Stimulated activated CD8-positive, alpha-beta memory T cell treated with anti-CD3 and anti-CD28 coated beads, Interleukin-7, amount 100 ng/mL, for 1 hour (primary cell): Measurements from ENCODE around the gene BHMT.
A peak's percentile ranks its signal among the peaks of the same experiment; 100 is the strongest.

Source experiments
- DNase-seq, 2 donors: peaks; one replicate each; pipeline ENCODE4 v3.0.0-alpha.2; 2020; ENCODE audit warnings: low read depth in 2 of 2

BHMT gene

GRCh38 chr5:79111387-79111959, at the start of gene BHMT:
BHMT (plus strand) TSS chr5:79111809; CDS start chr5:79111886, 77 bp downstream.
- no peak for DNase-seq

GRCh38 chr5:79062436-79062835, 49.2 kb upstream of the BHMT start:
- no peak for DNase-seq

GRCh38 chr5:79069488-79070349, 41.9 kb upstream of the BHMT start, which contains the start of the genes BHMT2 and DMGDH:
BHMT2 (plus strand) TSS chr5:79069767; CDS start chr5:79069783, 16 bp downstream.
DMGDH (minus strand) TSS chr5:79069674; CDS start chr5:79069620, 54 bp downstream.
- no peak for DNase-seq

- DNase-seq = no peak
These were observed 41.3 kb upstream of the BHMT start for GRCh38 chr5:79070350-79070667.

- DNase-seq = no peak
These were observed 37.0 kb upstream of the BHMT start for GRCh38 chr5:79074641-79075040.

- DNase-seq = no peak
These were observed 35.8 kb upstream of the BHMT start for GRCh38 chr5:79075646-79076426.

GRCh38 chr5:79076819-79077218, 34.8 kb upstream of the BHMT start:
- no peak for DNase-seq

DNA sequence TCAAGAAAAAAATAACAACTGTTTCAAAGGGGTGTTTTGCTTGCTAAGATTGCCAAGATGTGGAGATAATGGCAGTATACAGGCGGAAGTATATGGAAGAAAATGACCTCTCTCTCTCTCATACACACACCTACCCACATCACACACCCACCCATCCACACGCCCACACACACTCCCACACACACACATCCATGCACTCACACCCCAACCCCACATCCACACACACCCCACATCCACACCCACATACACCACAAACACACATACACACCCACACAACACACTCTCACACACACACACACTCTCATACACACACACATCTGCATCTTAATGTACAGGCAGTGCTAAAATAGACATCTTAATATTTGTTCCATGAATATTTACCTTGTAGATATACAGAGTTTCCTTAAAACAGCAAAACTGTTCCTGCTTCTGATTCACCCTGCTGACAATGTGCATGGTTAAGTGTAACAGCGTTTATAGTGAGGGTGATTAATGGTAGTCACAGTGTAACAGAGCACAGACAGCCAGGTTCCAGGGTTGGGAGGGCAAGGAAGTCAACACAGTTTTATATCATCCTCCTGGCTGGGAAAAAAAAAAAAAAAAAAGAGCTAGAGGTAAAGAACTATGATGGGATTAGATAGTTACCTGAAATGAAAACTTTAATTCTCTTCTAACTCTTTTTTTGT, 33.8 kb upstream of the BHMT start:
- DNase-seq = no peak

- DNase-seq = no peak
These were observed 30.8 kb upstream of the BHMT start for GRCh38 chr5:79080804-79081203.

DNA sequence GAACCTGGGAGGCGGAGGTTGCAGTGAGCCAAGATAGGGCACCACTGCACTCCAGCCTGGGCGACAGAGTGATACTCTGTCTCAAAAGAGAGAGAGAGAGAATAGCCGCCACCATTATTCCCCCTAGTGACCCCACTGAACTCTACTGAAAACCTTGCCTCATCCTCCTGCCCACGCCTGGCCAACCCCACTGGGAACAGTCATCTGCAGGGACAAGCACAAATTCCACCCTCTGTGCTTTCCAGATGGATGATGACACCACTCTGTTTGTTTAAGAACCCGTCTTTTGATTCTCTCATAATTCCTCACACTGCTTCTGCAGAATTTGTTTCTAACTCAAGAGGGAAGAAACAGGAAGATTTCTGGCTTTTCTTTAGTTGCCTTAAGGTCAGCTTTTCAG, 29.8 kb upstream of the BHMT start:
- DNase-seq = no peak

GRCh38 chr5:79086116-79086515, 25.5 kb upstream of the BHMT start:
- no peak for DNase-seq

GRCh38 chr5:79088507-79088906, 23.1 kb upstream of the BHMT start:
- DNase-seq = no peak

DNA sequence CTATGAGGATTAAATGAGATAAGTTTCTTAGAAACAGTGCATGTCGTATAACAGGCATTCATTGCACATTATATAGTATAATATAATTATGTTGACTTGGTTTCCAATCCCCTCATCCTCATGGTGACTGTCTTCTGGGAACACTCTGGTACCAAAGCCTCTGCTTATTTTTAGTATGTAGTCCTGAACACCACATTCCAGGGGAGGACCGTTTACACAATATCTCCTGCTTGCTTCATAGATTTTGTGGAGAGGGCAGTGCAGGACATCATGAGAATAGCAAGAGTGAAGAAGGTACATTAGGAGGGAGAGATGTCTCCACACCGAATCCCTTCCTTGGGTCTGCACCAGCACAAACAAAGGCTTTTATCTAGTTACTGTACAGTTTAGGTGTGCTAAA, 20.5 kb upstream of the BHMT start:
- DNase-seq = no peak

DNA sequence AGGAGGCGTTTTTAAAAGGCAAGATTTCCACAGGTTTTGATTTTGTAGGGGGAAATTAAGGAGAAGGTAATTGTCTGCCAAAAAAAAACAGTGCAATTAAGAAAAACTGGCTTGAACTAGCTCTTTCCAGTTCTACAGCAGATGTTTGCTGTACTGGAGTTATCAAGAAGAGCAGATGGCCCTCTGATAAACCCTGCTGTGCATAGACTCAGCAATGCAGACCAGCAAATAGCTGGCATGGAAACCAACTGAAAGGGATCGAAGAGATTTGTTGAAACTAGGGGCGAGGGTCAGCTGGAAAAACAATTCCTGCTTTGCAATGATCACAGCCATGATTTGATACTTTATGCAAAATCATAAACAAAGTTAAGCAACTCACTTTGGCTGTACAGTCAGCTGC, 17.8 kb upstream of the BHMT start:
- no peak for DNase-seq

DNA sequence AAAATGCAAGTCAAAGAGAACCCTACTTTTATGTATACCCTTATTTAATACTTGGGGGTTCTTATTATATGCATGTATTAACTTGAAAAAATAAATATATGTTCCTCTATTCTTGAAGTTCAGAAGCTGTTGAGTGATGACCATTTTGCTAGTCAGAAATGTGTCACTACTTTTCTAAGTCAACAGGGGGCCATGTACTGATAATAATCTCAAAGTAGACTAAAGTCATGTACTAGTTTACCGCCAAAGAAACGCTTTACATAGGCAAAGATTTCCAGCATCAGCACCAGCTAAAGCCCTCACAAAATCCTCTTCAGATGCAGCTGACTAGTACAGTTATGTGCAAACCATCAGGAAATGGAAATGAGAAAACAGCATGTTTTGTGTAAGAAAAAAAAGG, 5.7 kb upstream of the BHMT start:
- DNase-seq = no peak

GRCh38 chr5:79107020-79107796, 4.4 kb upstream of the BHMT start:
- no peak for DNase-seq

- no peak for DNase-seq
These were observed 3.5 kb upstream of the BHMT start for GRCh38 chr5:79108086-79108485.

- DNase-seq = no peak
These were observed 2.8 kb upstream of the BHMT start for GRCh38 chr5:79108792-79109191.

DNA sequence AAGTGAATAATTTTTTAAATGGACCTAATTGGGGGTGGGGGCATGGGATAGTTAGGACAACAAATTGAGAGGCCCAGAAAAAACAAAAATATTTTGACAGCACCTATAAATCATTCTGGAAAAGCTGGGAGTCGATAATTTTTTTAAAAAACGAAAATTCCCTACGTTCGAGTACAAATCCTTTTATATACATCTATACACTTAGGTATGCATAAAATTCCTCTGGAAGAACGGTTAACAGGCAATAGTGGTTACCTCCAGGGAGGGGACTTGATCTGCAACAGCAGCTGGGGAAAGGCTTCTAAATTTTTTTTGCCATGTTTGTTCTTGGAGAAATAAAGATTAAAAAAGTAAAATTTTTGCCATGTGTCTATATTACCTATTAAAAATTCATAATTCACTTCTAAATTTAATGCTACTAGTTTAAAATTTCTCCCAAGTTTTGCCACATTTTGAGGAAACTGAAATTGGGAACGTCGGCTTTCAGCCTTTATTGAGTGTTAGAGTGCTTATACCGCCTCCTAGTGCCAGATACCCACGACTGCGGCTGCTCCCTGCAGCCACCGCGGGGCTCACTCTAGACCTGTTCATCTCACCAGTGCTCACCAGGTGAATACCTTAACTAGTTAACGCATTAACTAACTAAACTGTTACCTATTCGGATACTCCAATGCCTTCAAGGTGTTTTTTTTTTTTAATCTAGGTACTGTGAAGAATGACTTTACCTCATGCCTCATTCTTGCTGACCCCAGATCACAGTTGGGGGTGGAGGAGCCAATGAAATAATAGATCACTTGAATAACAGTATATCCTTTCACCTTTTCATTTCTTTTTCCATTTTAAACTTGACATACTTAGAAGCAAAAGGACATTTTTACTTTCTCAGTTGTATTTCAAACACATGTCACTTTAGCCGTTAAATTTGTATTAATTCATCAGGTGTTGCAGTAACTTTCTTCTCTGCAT, 1.8 kb upstream of the BHMT start:
- peak in 1 of 2 donors; percentile 8 for DNase-seq
